ENCODE measurements around the gene RAB9A. TPM values are rescaled to one million over a fixed set of nuclear protein-coding genes. Genes with fewer than 3 reads are reported as not detected.
"Not testable (repeated sequence)": the region's sequence is repeated elsewhere in the genome, so short reads cannot be mapped to it uniquely, and the experiment has no call there.

RAB9A gene
- total RNA-seq, 1 experiment from 2014 or later, result 59.3 TPM

GRCh38 chrX:13716455-13716854, 27.5 kb downstream of the RAB9A start:
- H3K27me3 ChIP-seq (ENCODE audit: low read length), result no peaks in the 10 kb centered on the region
- peaks cover 30% of the 10 kb centered on the region for H3K79me2 ChIP-seq (ENCODE audit: low read length)
- H3K9me3 ChIP-seq (ENCODE audit: low read length), result no peaks in the 10 kb centered on the region
- H3K4me1 ChIP-seq (ENCODE audit: low read length), result peaks cover 9% of the 10 kb centered on the region
- H3K9ac ChIP-seq (ENCODE audit: low read length), result no peak overlapping the region
- no peak overlapping the region for H3K4me3 ChIP-seq (ENCODE audit: low read length)
- no peaks in the 10 kb centered on the region for H3K9me2 ChIP-seq (replicated peaks; ENCODE audit: insufficient read depth, low read length)
- no peak overlapping the region for H3K4me2 ChIP-seq (ENCODE audit: low read depth, low read length, poor library complexity, severe bottlenecking)
- peaks cover 30% of the 10 kb centered on the region; the same call in 1 of the 2 replicates for H3K36me3 ChIP-seq (ENCODE audit: insufficient read depth, low read length)
- H2AFZ ChIP-seq (ENCODE audit: low read length), result no peak overlapping the region
- H4K20me1 ChIP-seq (ENCODE audit: insufficient read depth, low read depth, low read length), result no peaks in the 10 kb centered on the region
- H3K27ac ChIP-seq (ENCODE audit: low read length), result no peak overlapping the region
- DNase-seq, result no peak

- Histone ChIP-seq H3K9ac (ENCODE audit: low read length) (no peak overlapping the region), H2AFZ (ENCODE audit: low read length) (no peak overlapping the region), H3K4me1 (ENCODE audit: low read length) (peaks cover 9% of the 10 kb centered on the region), H3K27ac (ENCODE audit: low read length) (no peak overlapping the region), H3K4me2 (ENCODE audit: low read depth, low read length, poor library complexity, severe bottlenecking) (no peak overlapping the region), H3K27me3 (ENCODE audit: low read length) (no peaks in the 10 kb centered on the region), H3K9me3 (ENCODE audit: low read length) (no peaks in the 10 kb centered on the region), H3K4me3 (ENCODE audit: low read length) (no peak overlapping the region), H3K79me2 (ENCODE audit: low read length) (peaks cover 34% of the 10 kb centered on the region), H3K36me3 (ENCODE audit: insufficient read depth, low read length) (peaks cover 26% of the 10 kb centered on the region; the same call in 1 of the 2 replicates), H3K9me2 (replicated peaks; ENCODE audit: insufficient read depth, low read length) (no peaks in the 10 kb centered on the region), H4K20me1 (ENCODE audit: insufficient read depth, low read depth, low read length) (no peaks in the 10 kb centered on the region)
- no peak for DNase-seq
Observed at GRCh38 chrX:13716905-13717304, 28.0 kb downstream of the RAB9A start.

GRCh38 chrX:13717700-13718472, 29.0 kb downstream of the RAB9A start:
- H3K4me1 ChIP-seq (ENCODE audit: low read length), result peaks cover 16% of the 10 kb centered on the region
- H3K79me2 ChIP-seq (ENCODE audit: low read length), result peaks cover 42% of the 10 kb centered on the region
- H3K27me3 ChIP-seq (ENCODE audit: low read length), result no peaks in the 10 kb centered on the region
- H3K36me3 ChIP-seq (ENCODE audit: insufficient read depth, low read length), result peaks cover 22% of the 10 kb centered on the region; the same call in 1 of the 2 replicates
- no peaks in the 10 kb centered on the region for H3K9me2 ChIP-seq (replicated peaks; ENCODE audit: insufficient read depth, low read length)
- no peak for DNase-seq
- no peaks in the 10 kb centered on the region for H3K9me3 ChIP-seq (ENCODE audit: low read length)
- H3K27ac ChIP-seq (ENCODE audit: low read length), result no peak overlapping the region
- no peak overlapping the region for H3K9ac ChIP-seq (ENCODE audit: low read length)
- no peak overlapping the region for H3K4me3 ChIP-seq (ENCODE audit: low read length)
- H4K20me1 ChIP-seq (ENCODE audit: insufficient read depth, low read depth, low read length), result no peaks in the 10 kb centered on the region
- no peak overlapping the region for H3K4me2 ChIP-seq (ENCODE audit: low read depth, low read length, poor library complexity, severe bottlenecking)
- no peak overlapping the region for H2AFZ ChIP-seq (ENCODE audit: low read length)

- peaks cover 16% of the 10 kb centered on the region for H3K4me1 ChIP-seq (ENCODE audit: low read length)
- DNase-seq, result no peak
- no peaks in the 10 kb centered on the region for H4K20me1 ChIP-seq (ENCODE audit: insufficient read depth, low read depth, low read length)
- H3K4me2 ChIP-seq (ENCODE audit: low read depth, low read length, poor library complexity, severe bottlenecking), result no peak overlapping the region
- no peak overlapping the region for H3K27ac ChIP-seq (ENCODE audit: low read length)
- H3K4me3 ChIP-seq (ENCODE audit: low read length), result no peak overlapping the region
- no peaks in the 10 kb centered on the region for H3K9me2 ChIP-seq (replicated peaks; ENCODE audit: insufficient read depth, low read length)
- H3K9ac ChIP-seq (ENCODE audit: low read length), result no peak overlapping the region
- H3K79me2 ChIP-seq (ENCODE audit: low read length), result peaks cover 57% of the 10 kb centered on the region
- H3K9me3 ChIP-seq (ENCODE audit: low read length), result no peaks in the 10 kb centered on the region
- H3K36me3 ChIP-seq (ENCODE audit: insufficient read depth, low read length), result peaks cover 28% of the 10 kb centered on the region
- no peaks in the 10 kb centered on the region for H3K27me3 ChIP-seq (ENCODE audit: low read length)
- no peak overlapping the region for H2AFZ ChIP-seq (ENCODE audit: low read length)
Observed at GRCh38 chrX:13719192-13719856, 30.4 kb downstream of the RAB9A start.

GRCh38 chrX:13721371-13721770, 32.4 kb downstream of the RAB9A start:
- Histone ChIP-seq H2AFZ (ENCODE audit: low read length) (no peak overlapping the region), H3K79me2 (ENCODE audit: low read length) (peaks cover 75% of the 10 kb centered on the region), H3K27me3 (ENCODE audit: low read length) (no peaks in the 10 kb centered on the region), H3K9me3 (ENCODE audit: low read length) (no peaks in the 10 kb centered on the region), H3K4me1 (ENCODE audit: low read length) (peaks cover 16% of the 10 kb centered on the region), H3K27ac (ENCODE audit: low read length) (peak overlapping the region; percentile 71), H3K9me2 (replicated peaks; ENCODE audit: insufficient read depth, low read length) (no peaks in the 10 kb centered on the region), H3K4me3 (ENCODE audit: low read length) (no peak overlapping the region), H3K4me2 (ENCODE audit: low read depth, low read length, poor library complexity, severe bottlenecking) (no peak overlapping the region), H3K9ac (ENCODE audit: low read length) (no peak overlapping the region), H4K20me1 (ENCODE audit: insufficient read depth, low read depth, low read length) (no peaks in the 10 kb centered on the region), H3K36me3 (ENCODE audit: insufficient read depth, low read length) (peaks cover 20% of the 10 kb centered on the region)
- DNase-seq, result no peak

- Histone ChIP-seq H3K9me3 (ENCODE audit: low read length) (no peaks in the 10 kb centered on the region), H3K9me2 (replicated peaks; ENCODE audit: insufficient read depth, low read length) (no peaks in the 10 kb centered on the region), H3K4me1 (ENCODE audit: low read length) (peaks cover 16% of the 10 kb centered on the region), H3K36me3 (ENCODE audit: insufficient read depth, low read length) (peaks cover 18% of the 10 kb centered on the region), H2AFZ (ENCODE audit: low read length) (no peak overlapping the region), H3K27ac (ENCODE audit: low read length) (peak overlapping the region; percentile 71), H3K79me2 (ENCODE audit: low read length) (peaks cover 78% of the 10 kb centered on the region), H3K4me2 (ENCODE audit: low read depth, low read length, poor library complexity, severe bottlenecking) (peak overlapping the region; percentile 22), H3K4me3 (ENCODE audit: low read length) (no peak overlapping the region), H3K27me3 (ENCODE audit: low read length) (no peaks in the 10 kb centered on the region), H4K20me1 (ENCODE audit: insufficient read depth, low read depth, low read length) (no peaks in the 10 kb centered on the region), H3K9ac (ENCODE audit: low read length) (no peak overlapping the region)
- peak; percentile 66 for DNase-seq
Observed at GRCh38 chrX:13721819-13722519, 33.0 kb downstream of the RAB9A start.

- not testable (repeated sequence) for H3K27ac ChIP-seq (ENCODE audit: low read length); DNase-seq; H3K27me3 ChIP-seq (ENCODE audit: low read length); H3K4me2 ChIP-seq (ENCODE audit: low read depth, low read length, poor library complexity, severe bottlenecking); H4K20me1 ChIP-seq (ENCODE audit: insufficient read depth, low read depth, low read length); H3K9me2 ChIP-seq (replicated peaks; ENCODE audit: insufficient read depth, low read length); H3K9me3 ChIP-seq (ENCODE audit: low read length); H3K9ac ChIP-seq (ENCODE audit: low read length); H2AFZ ChIP-seq (ENCODE audit: low read length); H3K4me3 ChIP-seq (ENCODE audit: low read length)
- Histone ChIP-seq H3K4me1 (ENCODE audit: low read length) (peaks cover 19% of the 10 kb centered on the region), H3K79me2 (ENCODE audit: low read length) (peaks cover 88% of the 10 kb centered on the region), H3K36me3 (ENCODE audit: insufficient read depth, low read length) (peaks cover 14% of the 10 kb centered on the region)
Observed at GRCh38 chrX:13724878-13725277, 36.0 kb downstream of the RAB9A start.

- peaks cover 79% of the 10 kb centered on the region for H3K79me2 ChIP-seq (ENCODE audit: low read length)
Observed at GRCh38 chrX:13726583-13726982, 37.7 kb downstream of the RAB9A start.

More at GRCh38 chrX:13726583-13726982, 37.7 kb downstream of the RAB9A start:
- H3K9me3 ChIP-seq (ENCODE audit: low read length); H3K4me3 ChIP-seq (ENCODE audit: low read length); H3K27me3 ChIP-seq (ENCODE audit: low read length); H3K9ac ChIP-seq (ENCODE audit: low read length); H3K9me2 ChIP-seq (replicated peaks; ENCODE audit: insufficient read depth, low read length); DNase-seq; H3K4me2 ChIP-seq (ENCODE audit: low read depth, low read length, poor library complexity, severe bottlenecking); H4K20me1 ChIP-seq (ENCODE audit: insufficient read depth, low read depth, low read length); H3K27ac ChIP-seq (ENCODE audit: low read length); H2AFZ ChIP-seq (ENCODE audit: low read length): not testable (repeated sequence)
- peaks cover 19% of the 10 kb centered on the region for H3K4me1 ChIP-seq (ENCODE audit: low read length)
- H3K36me3 ChIP-seq (ENCODE audit: insufficient read depth, low read length), result peaks cover 21% of the 10 kb centered on the region

Measured in Karpas-422 (cell line).